ENCODE measurements around the gene RIPOR2. TPM values are rescaled to one million over a fixed set of nuclear protein-coding genes. Genes with fewer than 3 reads are reported as not detected.
"Not testable (repeated sequence)": the region's sequence is repeated elsewhere in the genome, so short reads cannot be mapped to it uniquely, and the experiment has no call there.

Gene RIPOR2
- total RNA-seq, 1 donor from 2014 or later = 49.0 TPM

GRCh38 chr6:24951811-24952299, 16.1 kb upstream of the RIPOR2 start:
- no peak overlapping the region for H3K4me3 ChIP-seq
- TF ChIP-seq CTCF (IDR thresholded peaks at IDR 0.05) = no peak
- no peak for DNase-seq (ENCODE audit: low spot score in 2 of 2)
- no peaks in the 10 kb centered on the region for H3K27me3 ChIP-seq
- no peak overlapping the region for H3K27ac ChIP-seq
- intact Hi-C loops (cut with DNase I) = no loop called here
- H3K4me1 ChIP-seq = no peaks in the 10 kb centered on the region
- no peaks in the 10 kb centered on the region for H3K9me3 ChIP-seq
- H3K36me3 ChIP-seq = no peaks in the 10 kb centered on the region

- Histone ChIP-seq H3K27me3 (no peaks in the 10 kb centered on the region), H3K4me1 (no peaks in the 10 kb centered on the region), H3K27ac (no peak overlapping the region), H3K36me3 (no peaks in the 10 kb centered on the region), H3K4me3 (no peak overlapping the region), H3K9me3 (peaks cover 0 to 2% of the 10 kb centered on the region in 2 donors)
- DNase-seq (ENCODE audit: low spot score in 2 of 2) = no peak
- intact Hi-C loops (cut with DNase I) = no loop called here
- no peak for TF ChIP-seq CTCF (IDR thresholded peaks at IDR 0.05)
These were observed 14.6 kb upstream of the RIPOR2 start for GRCh38 chr6:24950218-24950941.

- Histone ChIP-seq H3K36me3 (no peaks in the 10 kb centered on the region), H3K27me3 (no peaks in the 10 kb centered on the region), H3K27ac (no peak overlapping the region), H3K4me3 (no peak overlapping the region), H3K9me3 (peaks cover 0 to 9% of the 10 kb centered on the region in 2 donors), H3K4me1 (no peaks in the 10 kb centered on the region)
- intact Hi-C loops (cut with DNase I) = no loop called here
- TF ChIP-seq CTCF (IDR thresholded peaks at IDR 0.05) = no peak
- DNase-seq (ENCODE audit: low spot score in 2 of 2) = no peak
These were observed 13.3 kb upstream of the RIPOR2 start for GRCh38 chr6:24949020-24949569.

GRCh38 chr6:24948261-24948660, 12.5 kb upstream of the RIPOR2 start:
- H3K4me3 ChIP-seq; DNase-seq (ENCODE audit: low spot score in 2 of 2); intact Hi-C loops (cut with DNase I); H3K36me3 ChIP-seq; H3K27ac ChIP-seq; H3K27me3 ChIP-seq; H3K4me1 ChIP-seq; H3K9me3 ChIP-seq: not testable (repeated sequence)

- Histone ChIP-seq H3K27me3 (no peaks in the 10 kb centered on the region), H3K36me3 (no peaks in the 10 kb centered on the region), H3K4me1 (no peaks in the 10 kb centered on the region), H3K27ac (no peak overlapping the region), H3K4me3 (no peak overlapping the region), H3K9me3 (peaks cover 0 to 9% of the 10 kb centered on the region in 2 donors)
- TF ChIP-seq CTCF (IDR thresholded peaks at IDR 0.05) = no peak
- DNase-seq (ENCODE audit: low spot score in 2 of 2) = no peak
- intact Hi-C loops (cut with DNase I) = no loop called here
These were observed 11.9 kb upstream of the RIPOR2 start for GRCh38 chr6:24947636-24948035.

GRCh38 chr6:24945054-24945453, 9.3 kb upstream of the RIPOR2 start:
- Histone ChIP-seq H3K4me1 (no peaks in the 10 kb centered on the region), H3K36me3 (no peaks in the 10 kb centered on the region), H3K27me3 (no peaks in the 10 kb centered on the region), H3K4me3 (no peak overlapping the region), H3K9me3 (peaks cover 0 to 9% of the 10 kb centered on the region in 2 donors), H3K27ac (no peak overlapping the region)
- DNase-seq (ENCODE audit: low spot score in 2 of 2) = no peak
- no peak for TF ChIP-seq CTCF (IDR thresholded peaks at IDR 0.05)
- intact Hi-C loops (cut with DNase I) = no loop called here

Measured in ascending aorta (tissue), 2 donors.